ENCODE data around the gene CASTOR1.

CASTOR1 gene

GRCh38 chr22:30243661-30244060 lies 45.6 kb downstream of the CASTOR1 start:
- DNase-seq: no peak

GRCh38 chr22:30241576-30242371 lies 47.5 kb downstream of the CASTOR1 start:
- DNase-seq: no peak

GRCh38 chr22:30240541-30241417 lies 48.5 kb downstream of the CASTOR1 start:
- DNase-seq: no peak

- no peak for DNase-seq
Observed at GRCh38 chr22:30239488-30240405, 49.6 kb downstream of the CASTOR1 start.

- no peak for DNase-seq
Observed at GRCh38 chr22:30238661-30239487, 50.4 kb downstream of the CASTOR1 start.

- DNase-seq: no peak
Observed at GRCh38 chr22:30238136-30238535, 51.2 kb downstream of the CASTOR1 start.

- no peak for DNase-seq
Observed at GRCh38 chr22:30236875-30237274, 52.4 kb downstream of the CASTOR1 start.

GRCh38 chr22:30235687-30236170 lies 53.6 kb downstream of the CASTOR1 start:
- peak; percentile 31 for DNase-seq

Data from NCI-H510A treated with DMSO at 0.1 percent for 48 hours (cell line).